Thyroid gland (tissue), 4 donors: ENCODE results near the gene SCN4B.

Experiments
- POLR2A ChIP-seq, 2 donors: fragments of 450-650 bp; IDR thresholded peaks; one replicate each; pipeline ENCODE4 v1.6.1; 2017; ENCODE audit warnings: antibody characterized with exemption in 2 of 2, mild to moderate bottlenecking in 2 of 2, moderate library complexity in 1 of 2
- TF ChIP-seq, protein P1 (sequence below), 6 experiments: fragments of 200-600 bp in 3 of 6; fragments of 450-650 bp in 3 of 6; sonication (generic) in 3 of 6; IDR thresholded peaks; one replicate each; pipeline ENCODE4 v1.5.1; 2016 to 2019; ENCODE audit warnings: antibody characterized with exemption in 6 of 6, mild to moderate bottlenecking in 2 of 6, inconsistent platforms in 1 of 6, moderate library complexity in 1 of 6

DNA sequence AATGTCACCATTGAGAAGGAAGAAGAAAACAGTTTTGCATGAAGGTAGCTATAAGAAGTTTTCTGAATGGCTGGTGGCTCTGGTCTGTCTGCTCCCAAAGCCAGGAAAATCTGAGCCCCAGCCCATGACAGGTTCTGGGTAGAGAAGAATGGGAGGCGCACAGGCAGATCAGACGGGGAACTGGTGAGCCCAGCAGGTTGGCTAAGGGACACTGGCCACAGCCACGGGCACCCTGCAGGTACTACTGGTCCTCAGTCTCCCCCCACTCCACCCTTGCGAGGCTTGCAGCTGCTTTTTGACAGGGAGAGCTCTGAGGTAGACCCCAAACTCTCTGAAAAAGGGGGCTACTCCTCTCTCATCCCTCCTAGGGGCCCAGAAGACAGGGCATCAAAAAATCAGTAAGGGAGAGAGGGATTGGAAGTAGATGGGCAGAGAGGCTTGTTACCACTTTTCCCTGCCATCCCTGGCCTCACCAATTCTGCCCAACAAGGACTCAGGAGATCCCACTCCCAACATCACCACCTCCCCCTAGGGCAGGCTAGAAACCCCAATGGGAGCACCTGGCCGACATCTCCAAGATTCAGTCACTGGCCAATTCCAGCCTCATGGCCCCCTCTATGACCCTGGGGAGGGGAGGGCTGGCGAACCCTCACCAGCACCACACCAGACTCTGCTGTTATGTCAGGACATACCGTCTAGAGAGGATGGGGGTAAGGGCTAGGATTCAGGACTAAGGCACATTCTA, 17.4 kb downstream of the SCN4B start:
- TF ChIP-seq, protein P1, sequence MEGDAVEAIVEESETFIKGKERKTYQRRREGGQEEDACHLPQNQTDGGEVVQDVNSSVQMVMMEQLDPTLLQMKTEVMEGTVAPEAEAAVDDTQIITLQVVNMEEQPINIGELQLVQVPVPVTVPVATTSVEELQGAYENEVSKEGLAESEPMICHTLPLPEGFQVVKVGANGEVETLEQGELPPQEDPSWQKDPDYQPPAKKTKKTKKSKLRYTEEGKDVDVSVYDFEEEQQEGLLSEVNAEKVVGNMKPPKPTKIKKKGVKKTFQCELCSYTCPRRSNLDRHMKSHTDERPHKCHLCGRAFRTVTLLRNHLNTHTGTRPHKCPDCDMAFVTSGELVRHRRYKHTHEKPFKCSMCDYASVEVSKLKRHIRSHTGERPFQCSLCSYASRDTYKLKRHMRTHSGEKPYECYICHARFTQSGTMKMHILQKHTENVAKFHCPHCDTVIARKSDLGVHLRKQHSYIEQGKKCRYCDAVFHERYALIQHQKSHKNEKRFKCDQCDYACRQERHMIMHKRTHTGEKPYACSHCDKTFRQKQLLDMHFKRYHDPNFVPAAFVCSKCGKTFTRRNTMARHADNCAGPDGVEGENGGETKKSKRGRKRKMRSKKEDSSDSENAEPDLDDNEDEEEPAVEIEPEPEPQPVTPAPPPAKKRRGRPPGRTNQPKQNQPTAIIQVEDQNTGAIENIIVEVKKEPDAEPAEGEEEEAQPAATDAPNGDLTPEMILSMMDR (IDR thresholded peaks at IDR 0.05), result no peak
- TF ChIP-seq POLR2A (IDR thresholded peaks at IDR 0.05), result no peak
